CD14-positive monocyte (primary cell): ENCODE measurements around the gene CCDC12. TPM values are rescaled to one million over a fixed set of nuclear protein-coding genes. Genes with fewer than 3 reads are reported as not detected.

Source experiments
- DNase-seq, 3 donors: peaks; one replicate each; pipeline ENCODE4 v3.0.0-alpha.2; 2011 to 2022
- H2AFZ ChIP-seq: 2 replicates; pipeline ENCODE4 v1.6.0; 2012; ENCODE audit warnings: mild to moderate bottlenecking, low read depth, low read length, inconsistent platforms; ENCODE audit not compliant: insufficient read depth, poor library complexity, severe bottlenecking
- H3K27ac ChIP-seq, 2 donors: 1 replicate in 1 of 2; 2 replicates in 1 of 2; pipeline ENCODE4 v1.5.1; 2012 to 2013; ENCODE audit warnings: low read length in 2 of 2, control low read depth in 1 of 2, inconsistent platforms in 1 of 2, low read depth in 1 of 2, mild to moderate bottlenecking in 1 of 2
- H3K27me3 ChIP-seq, 2 donors: one replicate each; pipeline versions ENCODE4 v1.6.0 to v1.6.1; 2011 to 2013; ENCODE audit warnings: low read length in 2 of 2; ENCODE audit not compliant: control insufficient read depth in 2 of 2, insufficient read depth in 2 of 2
- H3K36me3 ChIP-seq, 2 donors: replicated peaks in 1 of 2; 1 replicate in 1 of 2; 2 replicates in 1 of 2; pipeline versions ENCODE4 v1.5.1 to v1.6.1; 2012 to 2013; ENCODE audit warnings: low read length in 2 of 2, control low read depth in 1 of 2, inconsistent platforms in 1 of 2, mild to moderate bottlenecking in 1 of 2; ENCODE audit not compliant: insufficient read depth in 2 of 2, control insufficient read depth in 1 of 2
- H3K4me1 ChIP-seq, 2 donors: 1 replicate in 1 of 2; 2 replicates in 1 of 2; pipeline versions ENCODE4 v1.5.1 to v1.6.1; 2012 to 2013; ENCODE audit warnings: low read length in 2 of 2, control low read depth in 1 of 2, inconsistent platforms in 1 of 2, mild to moderate bottlenecking in 1 of 2, moderate library complexity in 1 of 2; ENCODE audit not compliant: insufficient read depth in 2 of 2, control insufficient read depth in 1 of 2
- H3K4me2 ChIP-seq: replicated peaks from 2 replicates; pipeline ENCODE3; 2012; ENCODE audit warnings: low read length, moderate library complexity, mild to moderate bottlenecking; ENCODE audit not compliant: poor library complexity, severe bottlenecking; ENCODE audit errors: extremely low read depth
- H3K4me3 ChIP-seq, 3 experiments: fragments of 200-600 bp in 1 of 3; sonication (generic) in 1 of 3; replicated peaks in 1 of 3; 1 replicate in 2 of 3; 2 replicates in 1 of 3; pipeline ENCODE4 v1.5.1; 2011 to 2013; ENCODE audit warnings: low read length in 3 of 3, mild to moderate bottlenecking in 3 of 3, control low read depth in 2 of 3, low read depth in 2 of 3, inconsistent platforms in 1 of 3, moderate library complexity in 1 of 3
- H3K79me2 ChIP-seq: 2 replicates; pipeline ENCODE4 v1.6.0; 2012; ENCODE audit warnings: mild to moderate bottlenecking, control low read depth, inconsistent platforms, low read length, moderate library complexity; ENCODE audit not compliant: insufficient read depth
- H3K9ac ChIP-seq: 2 replicates; pipeline ENCODE4 v1.6.0; 2017; ENCODE audit warnings: low read length, mild to moderate bottlenecking; ENCODE audit not compliant: insufficient read depth, poor library complexity, severe bottlenecking
- H3K9me3 ChIP-seq, 2 donors: replicated peaks in 1 of 2; 1 replicate in 1 of 2; 2 replicates in 1 of 2; pipeline versions ENCODE4 v1.5.1 to v1.6.1; 2012 to 2013; ENCODE audit warnings: low read length in 2 of 2, control low read depth in 1 of 2; ENCODE audit not compliant: control insufficient read depth in 1 of 2, insufficient read depth in 1 of 2
- H4K20me1 ChIP-seq: 2 replicates; pipeline ENCODE4 v1.6.0; 2012; ENCODE audit warnings: mild to moderate bottlenecking, low read length, control low read depth, moderate library complexity; ENCODE audit not compliant: insufficient read depth
- H3K27ac Mint-ChIP-seq, 7 donors: one replicate each; pipeline ENCODE4 v1.8.0; 2020; ENCODE audit warnings: mild to moderate bottlenecking in 7 of 7, mixed read lengths in 7 of 7, moderate library complexity in 6 of 7, inconsistent platforms in 2 of 7
- H3K27me3 Mint-ChIP-seq, 3 donors: one replicate each; pipeline ENCODE4 v1.8.0; 2021 to 2022; ENCODE audit warnings: low read depth in 3 of 3, mild to moderate bottlenecking in 3 of 3, mixed read lengths in 3 of 3, moderate library complexity in 3 of 3, inconsistent platforms in 1 of 3
- H3K36me3 Mint-ChIP-seq, 2 donors: one replicate each; pipeline ENCODE4 v1.8.0; 2020; ENCODE audit warnings: mixed read lengths in 2 of 2, inconsistent platforms in 1 of 2, mild to moderate bottlenecking in 1 of 2
- H3K4me1 Mint-ChIP-seq: one replicate; pipeline ENCODE4 v1.8.0; 2020; ENCODE audit warnings: mild to moderate bottlenecking, mixed read lengths
- H3K4me3 Mint-ChIP-seq, 2 donors: one replicate each; pipeline ENCODE4 v1.8.0; 2020; ENCODE audit warnings: mild to moderate bottlenecking in 2 of 2, mixed read lengths in 2 of 2, moderate library complexity in 1 of 2
- H3K9me3 Mint-ChIP-seq, 7 donors: one replicate each; pipeline ENCODE4 v1.8.0; 2020 to 2022; ENCODE audit warnings: mixed read lengths in 7 of 7, mild to moderate bottlenecking in 6 of 7, moderate library complexity in 6 of 7, inconsistent platforms in 2 of 7
- CTCF ChIP-seq: fragments of 200-600 bp; IDR thresholded peaks from one replicate; pipeline ENCODE4 v1.8.0; 2022; ENCODE audit warnings: antibody characterized with exemption, mild to moderate bottlenecking
- WGBS: methylation state at CpG from one replicate; pipeline ENCODE4 v1.1.5; 2013; ENCODE audit warnings: missing lambda C conversion rate; ENCODE audit not compliant: insufficient coverage; 5-methylcytosine and 5-hydroxymethylcytosine counted together
- intact Hi-C, 2 donors: fragments of 100-400 bp; cut with micrococcal nuclease; formaldehyde crosslinking; loops; one replicate each; pipeline versions ENCODE4 v1.15.0 to v1.15.1; 2023
- polyA plus RNA-seq, 3 donors: library from polyadenylated mRNA; depleted of rRNA in 1 of 3; unstranded in 2 of 3; stranded (reverse) in 1 of 3; fragments of 300-500 nt in 2 of 3; fragments of >200 nt in 1 of 3; fragmentation: Illumina TruSeq in 2 of 3; gene quantifications; 1 replicate in 2 of 3; 2 replicates in 1 of 3; pipeline ENCODE4 v1.2.3, GENCODE V29; 2012 to 2021

The CCDC12 gene
- polyA plus RNA-seq, 3 donors, result 50.1 to 70.7 (median 55.8) TPM

GRCh38 chr3:47010910-47011309, 34.4 kb upstream of the CCDC12 start:
- Histone ChIP-seq H3K27me3 (no peaks in the 10 kb centered on the region), H3K36me3 (peaks cover 60 to 85% of the 10 kb centered on the region in 2 donors), H3K4me3 (no peak overlapping the region), H3K4me2 (no peak overlapping the region), H3K79me2 (no peaks in the 10 kb centered on the region), H3K4me1 (peaks cover 16 to 32% of the 10 kb centered on the region in 2 donors), H3K9ac (no peak overlapping the region), H3K9me3 (no peaks in the 10 kb centered on the region), H2AFZ (no peak overlapping the region), H3K27ac (peak overlapping the region in 1 of 2 donors; percentile 48), H4K20me1 (peaks cover 67% of the 10 kb centered on the region)
- Mint-ChIP-seq H3K27ac (peak overlapping the region in 6 of 7 donors; percentile 24 to 84 (median 67)), H3K4me1 (peaks cover 23% of the 10 kb centered on the region), H3K4me3 (no peak overlapping the region), H3K36me3 (peaks cover 52 to 68% of the 10 kb centered on the region in 2 donors), H3K27me3 (peaks cover 0 to under 1% (median 0%) of the 10 kb centered on the region in 3 donors), H3K9me3 (no peaks in the 10 kb centered on the region)
- intact Hi-C loops, result no loop called here
- no peak for DNase-seq
- WGBS, result 100% methylated on average over 2 of the region's 5 CpGs
- no peak for TF ChIP-seq CTCF

- Histone ChIP-seq H3K79me2 (no peaks in the 10 kb centered on the region), H3K27me3 (no peaks in the 10 kb centered on the region), H3K36me3 (peaks cover 62 to 87% of the 10 kb centered on the region in 2 donors), H3K4me1 (peaks cover 16 to 32% of the 10 kb centered on the region in 2 donors), H3K9ac (peak overlapping the region; percentile 32), H3K4me2 (no peak overlapping the region), H2AFZ (no peak overlapping the region), H4K20me1 (peaks cover 74% of the 10 kb centered on the region), H3K9me3 (no peaks in the 10 kb centered on the region), H3K4me3 (no peak overlapping the region), H3K27ac (peak overlapping the region in 1 of 2 donors; percentile 58)
- Mint-ChIP-seq H3K36me3 (peaks cover 56 to 69% of the 10 kb centered on the region in 2 donors), H3K4me3 (peak overlapping the region in 1 of 2 donors; percentile 6), H3K4me1 (peaks cover 23% of the 10 kb centered on the region), H3K9me3 (no peaks in the 10 kb centered on the region), H3K27ac (peak overlapping the region in 4 of 7 donors; percentile 51 to 77 (median 60)), H3K27me3 (peaks cover 0 to 1% (median 0%) of the 10 kb centered on the region in 3 donors)
- 78% methylated on average over 12 of the region's 23 CpGs for WGBS
- intact Hi-C loops, result no loop called here
- TF ChIP-seq CTCF, result no peak
- peak in 1 of 3 donors; percentile 4 for DNase-seq
Measured at GRCh38 chr3:47010111-47010712, 33.7 kb upstream of the CCDC12 start.
